ENCODE results near the gene GDPGP1.

Gene GDPGP1

GRCh38 chr15:90232941-90233386, 1.0 kb upstream of the GDPGP1 start:
- TF ChIP-seq, protein P1, sequence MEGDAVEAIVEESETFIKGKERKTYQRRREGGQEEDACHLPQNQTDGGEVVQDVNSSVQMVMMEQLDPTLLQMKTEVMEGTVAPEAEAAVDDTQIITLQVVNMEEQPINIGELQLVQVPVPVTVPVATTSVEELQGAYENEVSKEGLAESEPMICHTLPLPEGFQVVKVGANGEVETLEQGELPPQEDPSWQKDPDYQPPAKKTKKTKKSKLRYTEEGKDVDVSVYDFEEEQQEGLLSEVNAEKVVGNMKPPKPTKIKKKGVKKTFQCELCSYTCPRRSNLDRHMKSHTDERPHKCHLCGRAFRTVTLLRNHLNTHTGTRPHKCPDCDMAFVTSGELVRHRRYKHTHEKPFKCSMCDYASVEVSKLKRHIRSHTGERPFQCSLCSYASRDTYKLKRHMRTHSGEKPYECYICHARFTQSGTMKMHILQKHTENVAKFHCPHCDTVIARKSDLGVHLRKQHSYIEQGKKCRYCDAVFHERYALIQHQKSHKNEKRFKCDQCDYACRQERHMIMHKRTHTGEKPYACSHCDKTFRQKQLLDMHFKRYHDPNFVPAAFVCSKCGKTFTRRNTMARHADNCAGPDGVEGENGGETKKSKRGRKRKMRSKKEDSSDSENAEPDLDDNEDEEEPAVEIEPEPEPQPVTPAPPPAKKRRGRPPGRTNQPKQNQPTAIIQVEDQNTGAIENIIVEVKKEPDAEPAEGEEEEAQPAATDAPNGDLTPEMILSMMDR (conservative IDR thresholded peaks at IDR 0.05; ENCODE audit: low read depth, low read length) = no peak
- H3K4me3 ChIP-seq (ENCODE audit: low read length) = peak overlapping the region; percentile 79
- DNase-seq (ENCODE audit: low read depth) = no peak

GRCh38 chr15:90233387-90234095, 468 bp upstream of the GDPGP1 start, which contains the start of gene CIB1:
Gene CIB1 (minus strand): TSS chr15:90233941. CDS start chr15:90233885, 56 bp downstream.
- peak; percentile 84 for DNase-seq (ENCODE audit: low read depth)

GRCh38 chr15:90239371-90239770, 5.4 kb downstream of the GDPGP1 start:
- TF ChIP-seq, protein P1 (conservative IDR thresholded peaks at IDR 0.05; ENCODE audit: low read depth, low read length) = no peak
- H3K4me3 ChIP-seq (ENCODE audit: low read length) = no peak overlapping the region
- no peak for DNase-seq (ENCODE audit: low read depth)

More at GRCh38 chr15:90233387-90234095, 468 bp upstream of the GDPGP1 start, which contains the start of gene CIB1:
- TF ChIP-seq, protein P1 (conservative IDR thresholded peaks at IDR 0.05; ENCODE audit: low read depth, low read length) = peak; percentile 44
- peak within 1 kb of the TSS; percentile 88 for H3K4me3 ChIP-seq (ENCODE audit: low read length)

DNA sequence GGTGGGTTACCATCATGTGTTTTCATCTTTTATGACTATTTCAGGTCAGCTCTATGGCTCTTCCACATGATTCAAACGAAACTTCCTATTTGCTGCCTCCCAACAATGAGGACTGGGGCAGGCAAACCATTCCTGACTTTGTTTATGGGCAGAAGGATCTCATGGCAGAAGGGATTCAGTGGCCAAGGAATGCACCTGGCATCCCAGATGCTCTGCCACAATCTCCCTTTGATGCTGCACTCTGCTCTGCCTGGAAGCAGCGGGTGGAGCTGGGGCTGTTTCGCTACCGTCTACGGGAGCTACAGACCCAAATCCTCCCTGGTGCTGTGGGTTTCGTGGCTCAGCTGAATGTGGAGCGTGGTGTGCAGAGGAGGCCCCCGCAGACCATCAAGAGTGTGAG, 6.8 kb downstream of the GDPGP1 start:
- TF ChIP-seq, protein P1 (conservative IDR thresholded peaks at IDR 0.05; ENCODE audit: low read depth, low read length) = no peak

GRCh38 chr15:90241343-90242192, 7.6 kb downstream of the GDPGP1 start:
- TF ChIP-seq, protein P1 (conservative IDR thresholded peaks at IDR 0.05; ENCODE audit: low read depth, low read length) = no peak
- H3K4me3 ChIP-seq (ENCODE audit: low read length) = no peak overlapping the region
- DNase-seq (ENCODE audit: low read depth) = no peak

More for the DNA sequence above, 6.8 kb downstream of the GDPGP1 start:
- no peak overlapping the region for H3K4me3 ChIP-seq (ENCODE audit: low read length)
- DNase-seq (ENCODE audit: low read depth) = no peak

DNA sequence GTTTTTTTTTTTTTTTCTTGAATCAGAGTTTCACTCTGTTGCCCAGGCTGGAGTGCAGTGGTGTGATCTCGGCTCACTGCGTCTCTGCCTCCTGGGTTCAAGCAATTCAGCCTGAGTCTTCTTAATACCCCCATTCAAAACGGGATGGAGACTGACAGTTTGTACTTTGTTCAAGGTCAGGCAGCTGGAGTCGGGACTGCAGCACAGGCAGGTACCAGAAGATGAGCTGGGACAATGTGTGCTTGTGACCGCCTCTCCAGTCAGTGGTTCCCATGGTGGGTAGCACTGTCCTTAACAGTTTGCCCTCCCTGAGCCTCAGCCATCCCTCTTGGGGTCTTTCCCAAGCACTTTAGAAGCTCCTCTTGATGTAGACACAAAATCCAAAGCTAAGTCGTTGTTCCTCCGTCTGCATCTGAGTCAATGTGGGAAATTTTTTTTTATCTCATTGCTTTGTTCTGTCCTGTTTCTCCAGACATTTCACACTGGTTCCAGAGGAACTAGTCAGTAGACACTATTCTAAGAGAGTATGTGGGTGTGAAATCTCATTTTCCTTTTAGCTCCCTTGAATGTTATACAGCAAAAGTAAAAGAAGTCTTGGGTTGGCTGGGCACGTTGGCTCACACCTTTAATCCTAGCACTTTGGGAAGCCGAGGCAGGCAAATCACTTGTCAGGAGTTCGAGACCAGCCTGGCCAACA, 10.1 kb downstream of the GDPGP1 start:
- DNase-seq (ENCODE audit: low read depth) = no peak
- H3K4me3 ChIP-seq (ENCODE audit: low read length) = no peak overlapping the region
- TF ChIP-seq, protein P1 (conservative IDR thresholded peaks at IDR 0.05; ENCODE audit: low read depth, low read length) = no peak
